NOMO-1 (cell line): ENCODE data around the gene PPP3CA.

ENCODE experiments used
- DNase-seq, 2 experiments: peaks; one replicate each; lab custom pipeline; 2025; ENCODE audit not compliant: unreplicated experiment in 2 of 2; lab: John Stamatoyannopoulos, UW

The PPP3CA gene

DNA sequence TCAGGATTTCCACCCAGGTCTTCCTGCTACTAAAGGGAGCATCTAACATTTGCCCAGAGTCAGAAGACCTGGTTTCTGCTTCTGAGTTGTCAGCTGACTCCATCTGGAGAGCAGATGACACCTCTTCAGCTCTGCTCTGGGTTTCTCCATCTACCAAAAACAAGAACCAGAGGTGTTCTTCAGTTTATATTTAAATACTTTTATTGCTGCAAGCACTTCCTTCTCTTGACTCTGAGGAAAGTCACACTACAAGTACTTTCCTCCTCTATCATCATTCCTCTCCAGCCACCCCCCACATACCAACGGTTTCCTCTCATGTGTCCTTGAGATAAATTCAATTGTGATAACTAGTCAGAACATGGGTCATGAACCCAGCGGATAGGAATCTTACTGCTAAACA is 88.4 kb downstream of the PPP3CA start:
- peak; percentile 22 to 67 for DNase-seq

DNA sequence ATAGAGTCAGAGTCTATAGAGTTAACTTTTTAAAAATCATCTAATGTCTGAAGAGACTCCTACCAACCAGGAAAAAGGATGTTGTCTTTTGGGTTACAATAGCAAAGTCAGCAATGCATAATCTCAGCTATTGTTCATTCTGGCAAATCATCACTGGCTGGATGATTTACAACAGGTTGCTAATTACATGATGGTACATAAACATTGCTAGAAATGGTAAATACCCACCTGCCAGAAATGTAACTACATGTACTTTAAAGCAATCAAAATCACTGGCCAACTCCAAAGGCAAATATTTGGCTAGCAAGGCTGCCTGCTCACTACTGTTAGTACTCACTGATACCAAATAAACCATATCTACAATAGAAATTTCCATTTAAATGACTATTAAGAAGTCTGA is 91.1 kb downstream of the PPP3CA start:
- no peak for DNase-seq

- DNase-seq = no peak
These were observed 92.5 kb downstream of the PPP3CA start for GRCh38 chr4:101254776-101255175.

GRCh38 chr4:101253121-101253520 is 94.2 kb downstream of the PPP3CA start:
- DNase-seq = no peak

GRCh38 chr4:101252721-101253120 is 94.6 kb downstream of the PPP3CA start:
- no peak for DNase-seq

DNA sequence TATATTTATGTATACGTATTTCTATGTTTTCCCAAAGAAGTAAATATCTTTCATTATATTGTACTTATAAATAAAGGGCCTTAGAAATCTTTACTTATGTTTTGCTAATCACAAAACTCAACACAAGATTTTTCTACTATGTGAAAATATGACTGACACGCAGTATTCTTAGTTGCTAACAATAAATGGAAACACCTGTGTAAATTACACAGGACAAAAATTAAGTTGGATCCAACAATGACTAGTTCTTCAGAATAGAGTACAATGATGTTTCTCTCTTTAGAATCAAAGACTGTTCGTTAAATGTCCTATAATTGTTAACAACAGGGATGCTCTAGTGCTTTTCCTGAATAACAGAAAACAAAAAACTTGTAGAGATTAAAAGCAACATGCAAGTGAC is 96.1 kb downstream of the PPP3CA start:
- DNase-seq = no peak

- no peak for DNase-seq
These were observed 103.0 kb downstream of the PPP3CA start for GRCh38 chr4:101244349-101244748.

DNA sequence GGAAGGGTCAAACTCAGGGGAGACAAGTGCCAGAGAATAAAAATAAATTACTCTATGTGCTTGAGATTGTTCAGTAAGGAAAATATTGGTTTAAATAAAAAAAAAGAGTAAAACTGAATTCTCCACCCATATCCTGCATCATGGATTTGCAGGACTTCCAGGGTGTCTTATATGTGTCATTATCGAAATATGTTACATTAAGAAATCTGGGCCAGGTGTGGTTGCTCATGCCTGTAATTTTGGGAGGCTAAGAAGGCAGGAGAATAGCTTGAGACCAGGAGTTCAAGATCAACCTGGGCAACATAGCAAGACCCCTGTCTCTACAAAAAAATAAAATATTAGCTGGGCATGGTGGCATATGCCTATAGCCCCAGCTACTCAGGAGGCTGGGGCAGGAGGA is 104.9 kb downstream of the PPP3CA start:
- DNase-seq = no peak

DNA sequence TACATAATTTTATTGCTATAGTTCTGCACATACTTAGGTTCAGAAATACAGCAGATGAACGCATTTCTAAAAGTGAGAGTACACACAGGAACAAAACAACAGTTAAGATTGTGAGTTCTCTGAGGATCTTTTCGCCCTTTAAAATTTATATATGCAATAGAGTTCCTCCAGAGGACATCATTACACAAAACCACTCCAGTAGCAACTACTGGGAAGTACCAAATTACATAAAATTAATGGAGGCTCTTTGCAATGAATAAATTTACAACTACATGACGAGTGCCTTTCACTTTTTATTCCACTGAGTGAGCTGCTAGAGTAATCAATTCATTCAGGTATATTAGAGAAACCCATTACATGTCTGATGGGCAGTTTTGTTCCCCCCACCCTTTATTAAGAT is 107.2 kb downstream of the PPP3CA start:
- DNase-seq = no peak

GRCh38 chr4:101239665-101240064 is 107.7 kb downstream of the PPP3CA start:
- no peak for DNase-seq

DNA sequence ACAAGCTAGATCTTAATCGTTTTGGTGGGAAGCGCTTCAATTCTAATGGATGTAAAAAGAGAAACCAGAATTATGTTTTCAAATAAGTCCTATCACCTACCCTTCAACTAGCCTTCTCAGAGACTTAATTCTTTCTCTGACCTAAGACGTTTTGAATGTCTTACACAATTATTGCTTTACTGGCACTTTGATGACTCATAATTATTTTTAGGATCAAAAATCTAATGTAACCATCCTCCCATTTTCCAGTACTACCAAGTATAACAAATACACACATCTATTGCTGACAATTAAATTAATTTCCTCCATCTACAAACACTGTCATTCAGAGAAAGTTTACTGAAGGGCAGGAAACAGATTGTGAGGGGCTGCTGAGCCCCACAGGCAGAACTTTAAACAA is 108.6 kb downstream of the PPP3CA start:
- peak; percentile 1 to 54 for DNase-seq

GRCh38 chr4:101237773-101238172 is 109.6 kb downstream of the PPP3CA start:
- DNase-seq = no peak

DNA sequence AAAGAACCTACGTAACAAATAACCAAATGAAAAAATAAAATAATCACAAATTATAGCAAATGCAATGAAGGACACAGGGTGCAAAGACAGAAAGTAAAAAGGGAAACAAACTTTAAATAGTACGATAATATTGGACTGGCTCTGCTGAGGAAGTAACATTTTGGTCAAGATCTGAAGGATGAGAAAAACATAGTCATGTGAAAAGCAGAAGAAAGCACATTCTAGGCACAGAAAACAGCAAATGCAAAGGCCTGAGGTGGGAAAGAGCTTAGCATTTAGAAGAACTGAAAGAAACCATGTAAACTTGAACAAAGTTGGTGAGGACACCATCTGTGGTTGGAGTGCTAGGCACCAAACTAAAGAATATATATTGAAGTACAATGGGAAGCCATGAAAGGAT is 111.2 kb downstream of the PPP3CA start:
- peak; percentile 5 to 36 for DNase-seq

- peak in 1 of 2 experiments; percentile 1 for DNase-seq
These were observed 113.2 kb downstream of the PPP3CA start for GRCh38 chr4:101234141-101234540.

- DNase-seq = no peak
These were observed 115.1 kb downstream of the PPP3CA start for GRCh38 chr4:101232074-101232776.

DNA sequence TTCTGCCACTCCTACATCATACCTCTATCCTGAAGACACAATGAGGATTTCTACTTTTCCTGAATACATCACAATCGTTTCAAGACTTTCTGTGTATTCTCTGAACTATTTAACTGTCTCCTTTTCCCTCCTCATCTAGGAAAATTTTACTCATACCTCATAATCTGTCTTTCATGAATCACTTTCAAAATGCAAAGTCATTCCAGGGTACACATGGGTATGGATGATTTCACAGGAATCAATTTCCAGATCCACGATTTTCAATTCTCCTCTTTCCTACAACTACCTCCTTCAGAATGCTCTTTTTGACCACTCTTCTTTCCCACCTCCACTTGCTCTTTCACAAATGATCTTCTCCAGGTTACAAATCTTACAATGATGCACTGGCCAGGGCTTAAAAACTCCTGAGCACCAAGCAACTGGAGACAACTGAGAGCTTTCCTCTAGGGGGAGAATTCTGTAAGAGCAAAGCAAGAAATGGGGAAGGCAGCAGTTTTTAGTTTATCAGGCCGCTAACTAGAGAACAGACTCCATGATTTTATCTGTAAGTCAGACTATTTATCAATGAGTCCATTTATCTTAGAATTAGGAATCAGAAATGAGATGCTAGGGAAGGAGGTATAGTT is 116.4 kb downstream of the PPP3CA start:
- DNase-seq = no peak

GRCh38 chr4:101229116-101229515 is 118.2 kb downstream of the PPP3CA start:
- DNase-seq = no peak

DNA sequence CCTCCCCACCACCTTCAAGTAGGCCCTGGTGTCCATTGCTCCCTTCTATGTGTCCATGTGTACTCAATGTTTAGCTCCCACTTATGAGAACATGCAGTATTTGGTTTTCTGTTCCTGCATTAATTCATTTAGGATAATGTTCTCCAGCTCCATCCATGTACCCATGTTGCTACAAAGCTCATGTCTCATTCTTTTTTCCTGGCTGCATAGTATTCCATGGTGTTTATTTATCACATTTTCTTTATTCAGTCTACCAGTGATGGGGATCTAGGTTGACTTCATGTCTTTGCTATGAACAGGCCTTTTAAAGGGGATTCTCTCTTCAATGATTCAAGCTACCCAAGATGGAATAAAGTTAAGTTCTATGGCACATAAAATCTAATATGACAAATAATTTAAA is 119.6 kb downstream of the PPP3CA start:
- DNase-seq = no peak

DNA sequence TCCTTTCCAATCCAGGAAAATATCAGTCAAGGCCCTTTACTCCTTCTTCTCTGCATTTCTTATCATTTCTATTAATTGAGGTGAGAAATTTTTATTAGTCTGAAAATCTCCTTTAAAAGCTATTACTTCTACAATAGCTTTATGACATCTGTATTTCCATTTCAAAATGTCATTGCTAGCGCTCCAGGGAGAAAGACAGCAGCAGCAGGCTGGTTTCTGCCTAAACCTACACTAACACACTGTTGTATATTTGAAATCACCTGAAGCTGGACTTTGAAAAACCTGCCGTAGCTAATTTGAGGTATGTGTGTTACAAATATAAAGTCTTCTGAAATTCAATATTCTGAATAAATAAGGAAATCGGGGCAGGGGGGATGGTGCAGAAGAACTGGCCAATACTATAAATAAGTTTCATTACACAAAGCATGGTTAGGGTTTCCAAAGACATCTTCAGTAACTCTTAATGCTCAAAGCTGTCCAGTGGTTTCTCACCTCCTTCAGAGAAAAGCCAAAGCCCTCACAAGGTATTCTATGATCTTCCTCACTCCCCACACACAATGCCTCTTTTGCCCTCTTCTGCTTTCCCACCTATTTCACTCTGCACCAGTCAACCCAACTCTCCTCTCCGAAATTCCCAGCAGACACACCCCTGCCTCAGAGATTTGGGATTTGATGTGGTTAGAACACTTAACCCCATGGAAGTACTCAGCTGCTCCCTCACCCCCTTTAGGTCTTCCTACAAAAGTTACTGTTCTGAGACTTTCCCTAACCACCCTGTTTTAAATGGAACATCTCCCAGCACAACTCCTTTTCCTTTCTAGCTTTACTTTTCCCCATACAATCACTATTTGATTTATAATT is 122.7 kb downstream of the PPP3CA start:
- no peak for DNase-seq

DNA sequence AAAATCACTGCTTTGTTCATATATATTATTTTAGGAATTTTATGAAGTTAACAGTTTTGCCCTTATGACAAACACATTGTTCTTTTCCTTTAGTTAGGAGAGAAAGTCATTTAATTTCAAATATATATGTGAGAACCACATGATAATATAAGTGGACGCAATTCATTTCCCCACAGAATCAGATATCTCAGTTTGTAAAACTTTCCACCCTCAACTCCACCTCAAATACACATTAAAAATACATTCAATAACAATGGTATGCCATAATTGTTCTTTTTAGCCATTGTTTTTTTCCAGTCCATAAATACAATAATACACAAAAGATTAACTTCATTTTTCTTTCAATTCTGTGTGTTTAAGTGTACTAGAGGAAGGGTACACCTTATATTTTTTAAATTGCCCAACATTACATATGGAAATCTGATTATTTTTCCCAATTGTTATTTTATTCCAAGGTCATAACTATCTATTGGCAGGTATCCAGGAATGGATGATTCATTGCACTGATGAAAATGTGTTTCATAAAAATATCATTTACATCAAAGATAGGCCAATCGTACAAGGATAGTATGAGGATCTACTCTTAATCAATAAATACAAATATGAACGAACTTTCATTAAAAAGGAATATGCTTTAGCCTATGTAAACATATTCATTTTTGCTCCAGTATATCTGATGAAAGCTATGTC is 125.0 kb downstream of the PPP3CA start:
- no peak for DNase-seq

GRCh38 chr4:101221294-101221693 is 126.0 kb downstream of the PPP3CA start:
- no peak for DNase-seq
